Stimulated activated CD8-positive, alpha-beta memory T cell treated with anti-CD3 and anti-CD28 coated beads, Interleukin-7, amount 100 ng/mL, for 24 hours (primary cell): ENCODE measurements around the gene SPRED3.
"Not testable (repeated sequence)": the region's sequence is repeated elsewhere in the genome, so short reads cannot be mapped to it uniquely, and the experiment has no call there.

ENCODE experiments used
- DNase-seq: peaks from one replicate; pipeline ENCODE4 v3.0.0-alpha.2; 2020; ENCODE audit warnings: low read depth

Gene SPRED3

GRCh38 chr19:38417544-38418506, 29.3 kb downstream of the SPRED3 start:
- DNase-seq, result peak; percentile 29

- no peak for DNase-seq
These were observed 32.4 kb downstream of the SPRED3 start for GRCh38 chr19:38420935-38421334.

- DNase-seq, result no peak
These were observed 33.4 kb downstream of the SPRED3 start for GRCh38 chr19:38421856-38422255.

- no peak for DNase-seq
These were observed 33.9 kb downstream of the SPRED3 start for GRCh38 chr19:38422438-38422837.

GRCh38 chr19:38424272-38424671, 35.8 kb downstream of the SPRED3 start:
- DNase-seq, result no peak

GRCh38 chr19:38425222-38425809, 36.8 kb downstream of the SPRED3 start:
- no peak for DNase-seq

- DNase-seq, result no peak
These were observed 37.4 kb downstream of the SPRED3 start, which contains the start of gene RASGRP4 for GRCh38 chr19:38425810-38426466. Gene RASGRP4, minus strand, starts transcription at chr19:38426219. Its CDS starts 128 bp downstream, at chr19:38426091.

GRCh38 chr19:38427035-38427677, 38.7 kb downstream of the SPRED3 start:
- DNase-seq, result not testable (repeated sequence)

GRCh38 chr19:38429055-38429810, 40.7 kb downstream of the SPRED3 start:
- DNase-seq, result no peak

GRCh38 chr19:38429811-38430156, 41.3 kb downstream of the SPRED3 start:
- DNase-seq, result no peak

- DNase-seq, result no peak
These were observed 42.4 kb downstream of the SPRED3 start for GRCh38 chr19:38430931-38431330.

GRCh38 chr19:38433268-38433733, 44.8 kb downstream of the SPRED3 start, which contains the start of gene RYR1:
Gene RYR1, plus strand, starts transcription at chr19:38433691. Its CDS starts 139 bp downstream, at chr19:38433830.
- DNase-seq, result no peak

- no peak for DNase-seq
These were observed 46.1 kb downstream of the SPRED3 start for GRCh38 chr19:38434549-38435051.

- no peak for DNase-seq
These were observed 48.8 kb downstream of the SPRED3 start for GRCh38 chr19:38437295-38437694.

- DNase-seq, result no peak
These were observed 49.4 kb downstream of the SPRED3 start for GRCh38 chr19:38437917-38438316.

GRCh38 chr19:38440592-38440991, 52.1 kb downstream of the SPRED3 start:
- no peak for DNase-seq

GRCh38 chr19:38441657-38442348, 53.3 kb downstream of the SPRED3 start:
- DNase-seq, result no peak

GRCh38 chr19:38442736-38443135, 54.2 kb downstream of the SPRED3 start:
- DNase-seq, result no peak

- no peak for DNase-seq
These were observed 55.0 kb downstream of the SPRED3 start for GRCh38 chr19:38443458-38443999.

GRCh38 chr19:38444026-38444425, 55.5 kb downstream of the SPRED3 start:
- DNase-seq, result no peak
